Endothelial cell of umbilical vein (primary cell): ENCODE data around the gene CUX1.

Source experiments
- EZH2 ChIP-seq: IDR thresholded peaks from 2 replicates; pipeline ENCODE4 v1.6.1; 2012; ENCODE audit warnings: borderline replicate concordance, low read depth, mild to moderate bottlenecking, moderate library complexity, low read length, inconsistent platforms; ENCODE audit not compliant: severe bottlenecking
- MYC ChIP-seq: IDR thresholded peaks from one replicate; pipeline ENCODE4 v1.6.1; 2011; ENCODE audit warnings: mild to moderate bottlenecking, low read depth, low read length
- POLR2A ChIP-seq: IDR thresholded peaks from 2 replicates; pipeline ENCODE4 v1.6.1; 2012; ENCODE audit warnings: low read depth, mild to moderate bottlenecking, control low read depth, low read length
- POLR2AphosphoS5 ChIP-seq: IDR thresholded peaks from 2 replicates; pipeline ENCODE4 v1.6.1; 2012; ENCODE audit warnings: low read depth, mild to moderate bottlenecking, control low read depth, low read length, moderate library complexity; ENCODE audit not compliant: insufficient read depth
- TF ChIP-seq, protein P1 (sequence below), 2 donors: IDR thresholded peaks; 1 replicate in 1 of 2; 2 replicates in 1 of 2; pipeline ENCODE4 v1.5.1; 2011; ENCODE audit warnings: low read length in 2 of 2, mild to moderate bottlenecking in 2 of 2, moderate library complexity in 2 of 2, control low read depth in 1 of 2, inconsistent platforms in 1 of 2, low read depth in 1 of 2; ENCODE audit not compliant: insufficient read depth in 1 of 2; ENCODE audit errors: extremely low read depth in 1 of 2
- TF ChIP-seq, protein P2 (sequence below): IDR thresholded peaks from 2 replicates; pipeline ENCODE4 v1.6.1; 2011; ENCODE audit not compliant: insufficient read depth, insufficient read length

GRCh38 chr7:102165136-102165535 lies 347.7 kb downstream of the CUX1 start:
- TF ChIP-seq, protein P1, sequence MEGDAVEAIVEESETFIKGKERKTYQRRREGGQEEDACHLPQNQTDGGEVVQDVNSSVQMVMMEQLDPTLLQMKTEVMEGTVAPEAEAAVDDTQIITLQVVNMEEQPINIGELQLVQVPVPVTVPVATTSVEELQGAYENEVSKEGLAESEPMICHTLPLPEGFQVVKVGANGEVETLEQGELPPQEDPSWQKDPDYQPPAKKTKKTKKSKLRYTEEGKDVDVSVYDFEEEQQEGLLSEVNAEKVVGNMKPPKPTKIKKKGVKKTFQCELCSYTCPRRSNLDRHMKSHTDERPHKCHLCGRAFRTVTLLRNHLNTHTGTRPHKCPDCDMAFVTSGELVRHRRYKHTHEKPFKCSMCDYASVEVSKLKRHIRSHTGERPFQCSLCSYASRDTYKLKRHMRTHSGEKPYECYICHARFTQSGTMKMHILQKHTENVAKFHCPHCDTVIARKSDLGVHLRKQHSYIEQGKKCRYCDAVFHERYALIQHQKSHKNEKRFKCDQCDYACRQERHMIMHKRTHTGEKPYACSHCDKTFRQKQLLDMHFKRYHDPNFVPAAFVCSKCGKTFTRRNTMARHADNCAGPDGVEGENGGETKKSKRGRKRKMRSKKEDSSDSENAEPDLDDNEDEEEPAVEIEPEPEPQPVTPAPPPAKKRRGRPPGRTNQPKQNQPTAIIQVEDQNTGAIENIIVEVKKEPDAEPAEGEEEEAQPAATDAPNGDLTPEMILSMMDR (IDR thresholded peaks at IDR 0.05; ENCODE audit: extremely low read depth in 1 of 2, insufficient read depth in 1 of 2, low read depth in 1 of 2, low read length in 2 of 2) = no peak
- TF ChIP-seq POLR2A (no peak), EZH2 (no peak), POLR2AphosphoS5 (no peak), MYC (no peak)
- TF ChIP-seq, protein P2, sequence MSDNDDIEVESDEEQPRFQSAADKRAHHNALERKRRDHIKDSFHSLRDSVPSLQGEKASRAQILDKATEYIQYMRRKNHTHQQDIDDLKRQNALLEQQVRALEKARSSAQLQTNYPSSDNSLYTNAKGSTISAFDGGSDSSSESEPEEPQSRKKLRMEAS = no peak
